GM06990 (cell line): ENCODE data around the gene NOP16.

ENCODE experiments used
- DNase-seq: peaks from one replicate; pipeline ENCODE4 v3.0.0-alpha.2; 2011; ENCODE audit not compliant: insufficient read length; ENCODE audit errors: extremely low read depth
- H3K27me3 ChIP-seq: replicated peaks from 2 replicates; pipeline ENCODE4 v1.6.0; 2011; ENCODE audit warnings: low read length; ENCODE audit not compliant: control insufficient read depth, insufficient read depth
- H3K36me3 ChIP-seq: 2 replicates; pipeline ENCODE4 v1.5.1; 2011; ENCODE audit warnings: low read length; ENCODE audit not compliant: control insufficient read depth, insufficient read depth
- H3K4me3 ChIP-seq: replicated peaks from 2 replicates; pipeline ENCODE4 v1.5.1; 2011; ENCODE audit warnings: low read depth, mild to moderate bottlenecking, control low read depth, low read length
- CTCF ChIP-seq: IDR thresholded peaks from 2 replicates; pipeline ENCODE4 v1.5.1; 2011; ENCODE audit warnings: low read length, control low read depth, mild to moderate bottlenecking, inconsistent platforms; ENCODE audit not compliant: insufficient read depth, poor library complexity, severe bottlenecking

NOP16 gene

GRCh38 chr5:176353533-176353932 is 34.9 kb downstream of the NOP16 start:
- Histone ChIP-seq H3K27me3 (no peaks in the 10 kb centered on the region), H3K36me3 (peaks cover 29% of the 10 kb centered on the region), H3K4me3 (no peak overlapping the region)
- no peak for DNase-seq
- no peak for TF ChIP-seq CTCF

- no peak for TF ChIP-seq CTCF
- H3K4me3 ChIP-seq, result no peak overlapping the region
Measured at GRCh38 chr5:176352116-176352878, 36.1 kb downstream of the NOP16 start.

GRCh38 chr5:176350416-176350815 is 38.0 kb downstream of the NOP16 start:
- Histone ChIP-seq H3K36me3 (peaks cover 35% of the 10 kb centered on the region), H3K27me3 (no peaks in the 10 kb centered on the region), H3K4me3 (no peak overlapping the region)
- DNase-seq, result no peak
- no peak for TF ChIP-seq CTCF

More at GRCh38 chr5:176352116-176352878, 36.1 kb downstream of the NOP16 start:
- H3K27me3 ChIP-seq, result no peaks in the 10 kb centered on the region
- peaks cover 35% of the 10 kb centered on the region for H3K36me3 ChIP-seq
- no peak for DNase-seq

- no peak overlapping the region for H3K4me3 ChIP-seq
- no peak for DNase-seq
- no peak for TF ChIP-seq CTCF
- peaks cover 9% of the 10 kb centered on the region for H3K36me3 ChIP-seq
- H3K27me3 ChIP-seq, result no peaks in the 10 kb centered on the region
Measured at GRCh38 chr5:176342766-176343458, 45.5 kb downstream of the NOP16 start.

GRCh38 chr5:176342158-176342483 is 46.3 kb downstream of the NOP16 start:
- no peak for TF ChIP-seq CTCF
- H3K27me3 ChIP-seq, result no peaks in the 10 kb centered on the region
- H3K36me3 ChIP-seq, result peaks cover 7% of the 10 kb centered on the region
- no peak for DNase-seq
- H3K4me3 ChIP-seq, result no peak overlapping the region
